IPS-NIHi11 (cell line): ENCODE results near the gene LRP1B.
"Not testable (repeated sequence)": the region's sequence is repeated elsewhere in the genome, so short reads cannot be mapped to it uniquely, and the experiment has no call there.

Experiments
- DNase-seq: peaks from one replicate; pipeline ENCODE4 v3.0.0; 2012; ENCODE audit warnings: mixed read lengths, low spot score

The LRP1B gene

GRCh38 chr2:140427033-140427432, 1703.8 kb downstream of the LRP1B start:
- not testable (repeated sequence) for DNase-seq

GRCh38 chr2:140424471-140424870, 1706.3 kb downstream of the LRP1B start:
- DNase-seq: no peak

GRCh38 chr2:140422759-140423158, 1708.1 kb downstream of the LRP1B start:
- peak; percentile 13 for DNase-seq

GRCh38 chr2:140417504-140417903, 1713.3 kb downstream of the LRP1B start:
- DNase-seq: no peak

- DNase-seq: no peak
Measured at GRCh38 chr2:140416577-140416976, 1714.2 kb downstream of the LRP1B start.

- not testable (repeated sequence) for DNase-seq
Measured at GRCh38 chr2:140415035-140415434, 1715.8 kb downstream of the LRP1B start.

GRCh38 chr2:140410695-140411094, 1720.1 kb downstream of the LRP1B start:
- no peak for DNase-seq

GRCh38 chr2:140401056-140401455, 1729.8 kb downstream of the LRP1B start:
- no peak for DNase-seq

- DNase-seq: no peak
Measured at GRCh38 chr2:140392824-140393223, 1738.0 kb downstream of the LRP1B start.

GRCh38 chr2:140384946-140385345, 1745.9 kb downstream of the LRP1B start:
- no peak for DNase-seq

GRCh38 chr2:140383781-140384180, 1747.0 kb downstream of the LRP1B start:
- DNase-seq: no peak

- no peak for DNase-seq
Measured at GRCh38 chr2:140376686-140377085, 1754.1 kb downstream of the LRP1B start.

GRCh38 chr2:140363131-140363530, 1767.7 kb downstream of the LRP1B start:
- DNase-seq: no peak

GRCh38 chr2:140362361-140362760, 1768.5 kb downstream of the LRP1B start:
- no peak for DNase-seq

- DNase-seq: no peak
Measured at GRCh38 chr2:140359056-140359771, 1771.6 kb downstream of the LRP1B start.

- DNase-seq: no peak
Measured at GRCh38 chr2:140356697-140357096, 1774.1 kb downstream of the LRP1B start.

- no peak for DNase-seq
Measured at GRCh38 chr2:140355511-140356090, 1775.2 kb downstream of the LRP1B start.

GRCh38 chr2:140354544-140354943, 1776.3 kb downstream of the LRP1B start:
- no peak for DNase-seq

GRCh38 chr2:140353541-140353940, 1777.3 kb downstream of the LRP1B start:
- DNase-seq: no peak

- no peak for DNase-seq
Measured at GRCh38 chr2:140351692-140352091, 1779.1 kb downstream of the LRP1B start.

- DNase-seq: no peak
Measured at GRCh38 chr2:140349695-140350094, 1781.1 kb downstream of the LRP1B start.

- DNase-seq: no peak
Measured at GRCh38 chr2:140348826-140349225, 1782.0 kb downstream of the LRP1B start.

- no peak for DNase-seq
Measured at GRCh38 chr2:140344838-140345237, 1786.0 kb downstream of the LRP1B start.

- DNase-seq: not testable (repeated sequence)
Measured at GRCh38 chr2:140344266-140344665, 1786.5 kb downstream of the LRP1B start.
